ENCODE results near the gene AJAP1.

- TF ChIP-seq POLR2AphosphoS5 (IDR thresholded peaks at IDR 0.05; ENCODE audit: low read depth, low read length) (no peak), POLR2A (IDR thresholded peaks at IDR 0.05; ENCODE audit: control extremely low read depth in 1 of 2, low read depth in 2 of 2, low read length in 2 of 2) (no peak), EP300 (IDR thresholded peaks at IDR 0.05; ENCODE audit: borderline replicate concordance in 1 of 2, low read depth in 2 of 2, low read length in 2 of 2) (no peak), SUZ12 (IDR thresholded peaks at IDR 0.05; ENCODE audit: low read length) (no peak), SRF (IDR thresholded peaks at IDR 0.05; ENCODE audit: low read depth, low read length) (no peak)
- TF ChIP-seq, protein P1, sequence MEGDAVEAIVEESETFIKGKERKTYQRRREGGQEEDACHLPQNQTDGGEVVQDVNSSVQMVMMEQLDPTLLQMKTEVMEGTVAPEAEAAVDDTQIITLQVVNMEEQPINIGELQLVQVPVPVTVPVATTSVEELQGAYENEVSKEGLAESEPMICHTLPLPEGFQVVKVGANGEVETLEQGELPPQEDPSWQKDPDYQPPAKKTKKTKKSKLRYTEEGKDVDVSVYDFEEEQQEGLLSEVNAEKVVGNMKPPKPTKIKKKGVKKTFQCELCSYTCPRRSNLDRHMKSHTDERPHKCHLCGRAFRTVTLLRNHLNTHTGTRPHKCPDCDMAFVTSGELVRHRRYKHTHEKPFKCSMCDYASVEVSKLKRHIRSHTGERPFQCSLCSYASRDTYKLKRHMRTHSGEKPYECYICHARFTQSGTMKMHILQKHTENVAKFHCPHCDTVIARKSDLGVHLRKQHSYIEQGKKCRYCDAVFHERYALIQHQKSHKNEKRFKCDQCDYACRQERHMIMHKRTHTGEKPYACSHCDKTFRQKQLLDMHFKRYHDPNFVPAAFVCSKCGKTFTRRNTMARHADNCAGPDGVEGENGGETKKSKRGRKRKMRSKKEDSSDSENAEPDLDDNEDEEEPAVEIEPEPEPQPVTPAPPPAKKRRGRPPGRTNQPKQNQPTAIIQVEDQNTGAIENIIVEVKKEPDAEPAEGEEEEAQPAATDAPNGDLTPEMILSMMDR (IDR thresholded peaks at IDR 0.05; ENCODE audit: control extremely low read depth in 1 of 3, insufficient read depth in 1 of 3, low read depth in 1 of 3, low read length in 3 of 3) = no peak
- TF ChIP-seq, protein P2, sequence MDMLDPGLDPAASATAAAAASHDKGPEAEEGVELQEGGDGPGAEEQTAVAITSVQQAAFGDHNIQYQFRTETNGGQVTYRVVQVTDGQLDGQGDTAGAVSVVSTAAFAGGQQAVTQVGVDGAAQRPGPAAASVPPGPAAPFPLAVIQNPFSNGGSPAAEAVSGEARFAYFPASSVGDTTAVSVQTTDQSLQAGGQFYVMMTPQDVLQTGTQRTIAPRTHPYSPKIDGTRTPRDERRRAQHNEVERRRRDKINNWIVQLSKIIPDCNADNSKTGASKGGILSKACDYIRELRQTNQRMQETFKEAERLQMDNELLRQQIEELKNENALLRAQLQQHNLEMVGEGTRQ (IDR thresholded peaks at IDR 0.05; ENCODE audit: low read length) = no peak
These were observed 127.2 kb downstream of the AJAP1 start for GRCh38 chr1:4781646-4782045.

Measured in H1 (cell line).